Measurements from ENCODE around the gene NEDD4.
A peak's percentile ranks its signal among the peaks of the same experiment; 100 is the strongest.
"Not testable (repeated sequence)": the region's sequence is repeated elsewhere in the genome, so short reads cannot be mapped to it uniquely, and the experiment has no call there.

Gene NEDD4

DNA sequence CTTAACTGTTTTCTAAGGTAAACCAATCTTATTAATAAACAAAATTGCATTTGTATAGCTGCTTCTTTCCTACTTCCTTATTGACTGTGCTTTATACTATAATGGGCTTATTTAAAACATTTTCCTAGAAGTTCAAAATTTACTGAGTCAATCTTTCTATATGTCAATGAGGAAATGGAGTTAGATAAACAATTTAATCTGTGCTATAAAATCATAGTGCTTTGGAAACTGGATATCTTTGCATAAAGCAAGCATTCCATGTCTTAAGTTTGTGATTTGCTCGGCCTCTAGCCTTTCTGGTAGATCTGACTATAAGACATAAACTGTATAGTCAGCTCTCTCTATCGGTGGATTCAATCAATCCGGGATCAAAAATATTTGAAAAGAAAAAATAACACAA lies 99.6 kb downstream of the NEDD4 start:
- DNase-seq (ENCODE audit: low spot score) = no peak

GRCh38 chr15:55891196-55891595 lies 102.2 kb downstream of the NEDD4 start:
- no peak for DNase-seq (ENCODE audit: low spot score)

GRCh38 chr15:55884223-55884622 lies 109.2 kb downstream of the NEDD4 start:
- no peak for DNase-seq (ENCODE audit: low spot score)

- no peak for DNase-seq (ENCODE audit: low spot score)
Measured at GRCh38 chr15:55879181-55879580, 114.2 kb downstream of the NEDD4 start.

- no peak for DNase-seq (ENCODE audit: low spot score)
Measured at GRCh38 chr15:55873024-55873720, 120.2 kb downstream of the NEDD4 start.

- no peak for DNase-seq (ENCODE audit: low spot score)
Measured at GRCh38 chr15:55872471-55872870, 120.9 kb downstream of the NEDD4 start.

GRCh38 chr15:55869660-55870059 lies 123.8 kb downstream of the NEDD4 start:
- no peak for DNase-seq (ENCODE audit: low spot score)

GRCh38 chr15:55868707-55869106 lies 124.7 kb downstream of the NEDD4 start:
- DNase-seq (ENCODE audit: low spot score) = no peak

- DNase-seq (ENCODE audit: low spot score) = not testable (repeated sequence)
Measured at GRCh38 chr15:55868291-55868690, 125.1 kb downstream of the NEDD4 start.

GRCh38 chr15:55863911-55864310 lies 129.5 kb downstream of the NEDD4 start:
- DNase-seq (ENCODE audit: low spot score) = no peak

DNA sequence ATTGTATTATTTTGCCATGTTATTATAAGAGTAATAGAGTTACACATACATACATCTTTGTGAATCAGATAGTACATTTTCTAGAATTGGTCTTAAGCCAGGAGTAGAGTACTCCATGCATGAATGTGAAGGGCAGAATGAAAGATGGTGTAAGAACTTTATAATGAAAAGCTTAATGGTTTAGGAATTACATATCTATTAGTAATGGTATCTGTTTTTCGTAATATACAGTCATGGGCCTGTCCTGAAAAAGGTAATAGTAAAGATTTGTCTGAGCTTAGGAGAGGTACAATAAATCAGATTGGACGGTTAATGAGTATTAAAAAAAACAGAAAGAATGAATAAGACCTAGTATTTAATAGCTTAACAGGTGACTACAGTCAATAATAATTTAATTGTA lies 132.3 kb downstream of the NEDD4 start:
- no peak for DNase-seq (ENCODE audit: low spot score)

DNA sequence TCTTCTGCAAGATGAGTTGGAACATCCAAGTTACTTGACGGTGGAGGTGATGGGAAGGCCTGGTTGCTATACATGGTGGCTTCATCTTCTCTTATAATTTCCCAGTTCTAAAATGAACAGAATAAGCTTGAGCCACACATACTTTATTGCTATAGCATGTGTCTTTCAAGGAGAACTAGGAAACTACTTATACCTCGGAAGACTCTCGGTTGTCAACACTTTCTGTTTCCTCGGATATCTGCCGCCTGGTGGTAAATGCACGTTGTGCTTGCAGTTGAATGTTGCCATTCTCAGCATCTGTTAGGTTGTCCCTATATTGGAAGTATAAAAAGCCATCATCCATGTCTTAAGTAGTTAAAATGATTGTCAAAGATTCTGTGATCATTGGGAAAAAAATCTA lies 132.9 kb downstream of the NEDD4 start:
- DNase-seq (ENCODE audit: low spot score) = no peak

DNA sequence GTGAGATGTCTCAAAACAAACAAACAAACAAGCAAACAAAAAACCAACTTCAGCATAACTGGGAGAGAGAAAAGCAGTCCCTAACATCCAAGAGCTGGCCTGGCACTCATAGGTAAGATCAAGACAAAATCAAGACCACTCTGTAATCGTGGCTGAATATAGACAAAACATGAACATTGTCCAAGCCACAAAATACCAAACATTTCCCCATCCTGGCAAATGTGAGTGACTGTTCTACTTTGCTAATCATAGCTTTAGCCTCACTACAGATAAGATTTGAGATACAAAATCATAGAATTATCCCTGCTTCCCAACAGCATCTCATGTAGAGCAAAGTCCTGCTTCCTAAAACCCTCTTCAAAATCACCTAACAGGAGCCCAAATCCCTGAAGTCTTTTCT lies 133.7 kb downstream of the NEDD4 start:
- no peak for DNase-seq (ENCODE audit: low spot score)

GRCh38 chr15:55858661-55859060 lies 134.8 kb downstream of the NEDD4 start:
- DNase-seq (ENCODE audit: low spot score) = no peak

- DNase-seq (ENCODE audit: low spot score) = no peak
Measured at GRCh38 chr15:55856506-55857164, 136.8 kb downstream of the NEDD4 start.

- no peak for DNase-seq (ENCODE audit: low spot score)
Measured at GRCh38 chr15:55853134-55853533, 140.3 kb downstream of the NEDD4 start.

- DNase-seq (ENCODE audit: low spot score) = peak; percentile 71
Measured at GRCh38 chr15:55846116-55846707, 147.2 kb downstream of the NEDD4 start.

- not testable (repeated sequence) for DNase-seq (ENCODE audit: low spot score)
Measured at GRCh38 chr15:55842897-55843296, 150.5 kb downstream of the NEDD4 start.

DNA sequence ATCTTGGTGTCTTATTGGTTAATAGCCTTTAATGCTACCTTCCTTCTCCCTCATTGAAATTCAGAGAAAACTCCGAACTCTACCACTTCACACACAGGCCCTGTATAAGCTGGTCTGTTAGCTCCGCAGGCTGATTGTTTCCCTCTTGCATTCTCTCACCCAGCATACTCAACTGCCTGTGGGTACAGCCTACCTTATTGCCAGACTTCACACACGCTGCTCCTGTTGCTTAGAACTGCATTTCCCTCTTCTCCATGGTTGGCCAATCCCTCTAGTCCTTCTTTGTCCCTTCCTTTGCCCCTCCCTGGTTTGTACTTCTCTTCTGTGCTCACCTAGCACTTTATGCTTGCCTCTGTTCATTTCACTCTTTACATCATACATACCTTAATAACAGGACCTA lies 157.5 kb downstream of the NEDD4 start:
- DNase-seq (ENCODE audit: low spot score) = no peak

DNA sequence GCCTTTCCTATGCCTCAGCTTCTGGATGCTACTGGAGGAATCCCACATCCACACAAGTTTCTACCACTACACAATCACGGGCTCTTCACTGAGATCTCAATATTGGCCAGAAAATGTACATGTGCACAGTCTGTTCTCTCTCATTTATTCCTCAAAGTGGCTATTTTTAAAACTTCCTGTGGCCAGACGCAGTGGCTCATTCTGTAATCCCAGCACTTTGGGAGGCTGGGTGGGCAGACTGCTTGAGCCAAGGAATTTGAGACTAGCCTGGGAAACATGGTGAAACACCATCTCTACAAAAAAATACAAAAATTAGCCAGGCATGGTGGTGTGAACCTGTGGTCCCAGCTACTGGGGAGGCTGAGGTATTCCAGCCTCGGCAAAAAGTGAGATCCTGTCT lies 159.1 kb downstream of the NEDD4 start:
- DNase-seq (ENCODE audit: low spot score) = no peak

DNA sequence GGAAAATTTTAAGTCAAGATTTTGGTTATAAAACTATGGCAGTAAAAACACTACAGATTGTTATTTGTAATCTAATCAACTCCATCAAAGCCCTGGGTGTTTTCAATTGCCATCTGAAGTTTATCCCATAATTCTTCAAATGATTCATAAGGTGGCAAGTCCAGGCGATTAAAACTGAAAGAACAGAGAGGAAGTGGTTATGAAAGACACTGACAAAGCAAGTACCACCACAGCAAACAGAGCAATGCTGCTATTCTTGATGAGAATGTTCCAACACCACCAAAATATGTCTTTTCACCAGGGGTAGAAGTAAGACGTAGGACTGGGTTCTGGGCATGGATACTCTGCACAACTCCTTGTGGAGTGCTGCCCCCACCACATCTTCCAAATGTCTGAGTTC lies 163.6 kb downstream of the NEDD4 start:
- DNase-seq (ENCODE audit: low spot score) = no peak

DNA sequence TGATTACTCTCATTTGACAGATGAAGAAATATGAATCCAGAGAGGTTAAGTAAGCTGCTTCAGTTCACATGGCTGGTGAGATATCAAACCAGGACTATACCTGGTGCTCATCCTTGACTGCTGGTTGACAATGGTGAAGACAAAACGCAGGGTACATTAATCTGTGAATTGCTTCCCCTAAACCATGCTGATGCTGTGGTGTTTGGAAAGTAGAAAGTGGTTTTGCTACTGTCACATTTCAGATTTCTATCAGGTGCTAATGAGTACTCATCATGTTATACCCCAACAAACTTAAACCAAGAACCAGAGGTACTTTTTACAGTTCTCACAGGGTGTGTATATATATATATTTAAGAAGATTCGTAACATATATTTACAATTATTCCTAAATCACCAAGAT lies 165.5 kb downstream of the NEDD4 start:
- DNase-seq (ENCODE audit: low spot score) = no peak

DNA sequence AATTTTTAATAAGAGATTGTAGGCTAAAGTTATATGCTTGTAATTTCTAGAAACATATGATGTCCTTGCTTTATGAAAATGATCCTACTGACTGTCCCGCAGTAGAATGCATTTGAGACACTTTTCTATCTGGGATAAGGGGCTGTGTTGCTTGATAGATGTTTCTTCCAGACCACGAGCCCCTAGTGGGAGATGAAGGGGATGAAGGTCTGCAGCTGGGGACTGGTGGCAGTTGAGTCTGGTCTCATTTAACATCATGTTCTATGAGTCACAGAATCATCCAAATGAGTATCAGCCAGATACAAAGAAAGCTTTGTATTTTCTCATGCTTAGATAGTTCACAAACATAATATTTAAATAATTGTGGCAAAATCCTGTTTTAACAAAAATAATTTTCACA lies 166.2 kb downstream of the NEDD4 start:
- no peak for DNase-seq (ENCODE audit: low spot score)

All from RKO (cell line).